SJSA1 (cell line): ENCODE results near the gene KLK6. TPM values are rescaled to one million over a fixed set of nuclear protein-coding genes. Genes with fewer than 3 reads are reported as not detected.

ENCODE experiments used
- DNase-seq, 2 experiments: peaks; one replicate each; pipeline ENCODE4 v3.0.0-alpha.2; 2015 to 2020; ENCODE audit warnings: low spot score in 2 of 2, low read depth in 1 of 2
- H3K27ac ChIP-seq: fragments of 250-450 bp; sonication (Bioruptor Pico); 2 replicates; pipeline ENCODE4 v1.5.1; 2020; ENCODE audit warnings: mild to moderate bottlenecking, moderate library complexity
- H3K27me3 ChIP-seq: fragments of 250-450 bp; sonication (Bioruptor Pico); replicated peaks from 2 replicates; pipeline ENCODE4 v1.5.1; 2020; ENCODE audit warnings: mild to moderate bottlenecking, moderate library complexity
- H3K36me3 ChIP-seq: fragments of 250-450 bp; sonication (Bioruptor Pico); 2 replicates; pipeline ENCODE4 v1.5.1; 2020; ENCODE audit warnings: mild to moderate bottlenecking
- H3K4me1 ChIP-seq: fragments of 250-450 bp; sonication (Bioruptor Pico); replicated peaks from 2 replicates; pipeline ENCODE4 v1.6.1; 2021; ENCODE audit warnings: mild to moderate bottlenecking
- H3K4me3 ChIP-seq: fragments of 250-450 bp; sonication (Bioruptor Pico); 2 replicates; pipeline ENCODE4 v1.5.1; 2020; ENCODE audit warnings: mild to moderate bottlenecking
- H3K9me3 ChIP-seq: fragments of 250-450 bp; sonication (Bioruptor Pico); replicated peaks from 2 replicates; pipeline ENCODE4 v1.5.1; 2020; ENCODE audit warnings: mild to moderate bottlenecking
- total RNA-seq: library from RNA; depleted of rRNA; stranded (reverse); fragments of >200 nt; shearing (Covaris generic); gene quantifications from 2 replicates; pipeline ENCODE4 v1.2.3, GENCODE V29; 2014

KLK6 gene
- total RNA-seq, 1 experiment from 2014 or later = not detected

DNA sequence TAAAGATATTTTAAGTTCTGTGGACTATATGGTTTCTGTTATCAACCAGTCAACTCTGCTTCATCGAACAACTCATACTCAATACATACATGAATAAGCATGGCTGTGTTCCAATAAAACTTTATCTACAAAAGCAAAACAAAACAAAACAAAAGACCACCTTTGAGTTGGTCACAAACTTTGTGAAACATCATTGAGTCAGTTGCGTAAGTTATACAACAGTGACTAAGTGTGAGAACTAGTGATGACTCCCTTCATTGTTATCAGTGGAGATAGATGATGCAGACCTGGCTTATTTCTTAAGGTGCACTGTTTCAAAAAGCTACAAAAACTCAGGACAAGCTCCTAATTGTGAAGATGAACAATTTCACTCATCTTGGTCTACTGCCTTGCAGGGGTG is 43.7 kb downstream of the KLK6 start:
- no peaks in the 10 kb centered on the region for H3K36me3 ChIP-seq
- no peak overlapping the region for H3K4me3 ChIP-seq
- no peaks in the 10 kb centered on the region for H3K27me3 ChIP-seq
- H3K27ac ChIP-seq = no peak overlapping the region
- peaks cover 9% of the 10 kb centered on the region; the same call in 1 of the 2 replicates for H3K4me1 ChIP-seq
- DNase-seq = no peak
- no peaks in the 10 kb centered on the region for H3K9me3 ChIP-seq

DNA sequence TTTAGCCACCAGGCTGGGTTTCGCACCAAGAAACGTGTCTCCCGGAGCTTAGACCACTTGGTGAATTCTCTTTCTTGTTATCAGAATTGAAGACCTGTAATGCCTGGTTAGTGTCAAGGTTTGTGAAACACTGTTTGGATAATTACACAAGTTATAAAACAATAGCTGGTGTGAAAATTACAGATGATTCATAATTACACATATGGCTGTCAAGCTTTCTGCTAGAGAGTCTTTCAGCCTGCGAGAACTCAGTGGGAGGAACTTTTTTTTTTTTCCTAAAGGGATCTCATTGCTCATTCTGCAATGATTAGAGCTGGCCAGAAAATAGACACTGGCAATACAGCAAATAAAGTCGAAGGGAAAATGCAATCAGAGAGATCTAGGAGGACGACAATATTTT is 44.8 kb downstream of the KLK6 start:
- peaks cover 9% of the 10 kb centered on the region; the same call in 1 of the 2 replicates for H3K4me1 ChIP-seq
- H3K36me3 ChIP-seq = no peaks in the 10 kb centered on the region
- no peak overlapping the region for H3K4me3 ChIP-seq
- no peak for DNase-seq
- H3K9me3 ChIP-seq = no peaks in the 10 kb centered on the region
- H3K27ac ChIP-seq = no peak overlapping the region
- H3K27me3 ChIP-seq = 0 out of 2 replicates have a peak, but pooled peaks cover 4% of the 10 kb centered on the region

DNA sequence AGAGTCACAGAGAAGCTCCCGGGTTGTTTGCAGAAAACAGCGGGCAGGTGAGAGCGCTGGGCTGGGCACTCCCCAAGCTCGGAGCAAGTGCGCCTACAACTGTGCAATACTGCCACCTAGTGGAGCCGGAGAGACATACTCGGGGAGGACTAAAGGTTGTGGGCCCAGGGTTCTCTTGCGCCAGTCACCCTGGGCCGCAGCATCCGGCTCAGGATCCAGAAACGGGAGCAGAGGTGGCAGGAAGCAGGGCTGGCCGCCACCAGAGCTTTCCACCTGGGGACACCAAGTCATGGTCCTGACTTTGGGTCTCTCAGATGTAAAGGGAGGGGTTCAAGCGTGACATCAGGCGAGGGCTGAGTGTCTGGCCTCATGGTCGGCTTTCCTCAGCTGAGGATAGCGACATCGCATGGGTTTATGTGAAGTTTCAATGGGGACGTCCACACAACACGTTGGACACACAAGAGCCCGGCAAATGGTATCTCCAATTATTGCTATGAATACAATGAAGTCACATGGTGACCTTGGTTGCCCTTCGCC is 47.0 kb downstream of the KLK6 start:
- no peaks in the 10 kb centered on the region for H3K36me3 ChIP-seq
- H3K27ac ChIP-seq = no peak overlapping the region
- H3K4me3 ChIP-seq = no peak overlapping the region
- DNase-seq = peak in 1 of 2 experiments; percentile 64
- 0 out of 2 replicates have a peak, but pooled peaks cover 4% of the 10 kb centered on the region for H3K27me3 ChIP-seq
- peaks cover 9% of the 10 kb centered on the region; the same call in 1 of the 2 replicates for H3K4me1 ChIP-seq
- no peaks in the 10 kb centered on the region for H3K9me3 ChIP-seq

DNA sequence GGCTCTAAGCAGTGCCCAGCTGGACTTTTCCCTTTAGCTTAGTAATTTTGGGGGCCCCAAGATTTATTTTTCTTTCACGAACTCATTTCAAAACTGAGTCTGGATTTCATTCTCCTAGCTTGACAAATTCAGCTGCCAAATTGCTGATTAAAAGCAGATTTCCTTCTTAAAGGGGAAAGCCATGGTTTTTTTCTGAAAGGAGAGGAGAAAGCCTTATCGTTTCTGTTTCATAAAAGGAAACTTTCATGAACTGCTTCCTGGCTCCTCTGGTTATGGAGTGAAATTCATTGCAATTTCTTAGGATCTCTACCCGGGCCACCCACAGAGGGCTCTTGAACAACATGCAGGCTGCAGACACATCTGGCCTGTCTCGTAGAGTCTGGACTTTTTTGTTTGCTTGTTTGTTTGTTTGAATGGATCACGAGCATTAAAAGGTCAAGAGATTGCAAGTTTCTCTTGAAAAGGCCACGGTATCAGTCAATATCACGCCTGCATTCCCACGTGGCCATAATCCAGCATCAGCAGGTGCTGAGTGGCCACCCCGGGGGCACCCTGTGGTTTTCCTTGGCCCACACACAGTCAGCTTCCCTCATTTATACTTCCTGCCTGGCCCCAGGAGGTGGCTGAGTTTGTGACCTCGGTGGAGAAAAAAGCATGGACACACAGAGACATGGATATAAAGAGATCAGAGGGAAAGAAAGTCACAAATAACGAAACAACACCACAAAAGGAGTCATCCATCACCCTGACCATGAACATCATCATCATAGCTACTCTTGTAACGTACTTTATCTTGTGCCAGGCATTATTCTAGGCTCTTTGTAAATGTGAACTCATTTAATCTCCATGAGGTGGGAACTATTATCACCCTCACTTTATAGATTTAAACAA is 47.7 kb downstream of the KLK6 start:
- 0 out of 2 replicates have a peak, but pooled peaks cover 4% of the 10 kb centered on the region for H3K27me3 ChIP-seq
- H3K4me1 ChIP-seq = peaks cover 9% of the 10 kb centered on the region; the same call in 1 of the 2 replicates
- no peak overlapping the region for H3K27ac ChIP-seq
- peak; percentile 45 to 54 for DNase-seq
- no peaks in the 10 kb centered on the region for H3K36me3 ChIP-seq
- H3K9me3 ChIP-seq = no peaks in the 10 kb centered on the region
- no peak overlapping the region for H3K4me3 ChIP-seq

GRCh38 chr19:50916069-50916468 is 53.3 kb downstream of the KLK6 start:
- H3K27ac ChIP-seq = no peak overlapping the region
- peaks cover 7% of the 10 kb centered on the region; the same call in 1 of the 2 replicates for H3K27me3 ChIP-seq
- H3K4me3 ChIP-seq = no peak overlapping the region
- DNase-seq = no peak
- no peaks in the 10 kb centered on the region for H3K9me3 ChIP-seq
- no peaks in the 10 kb centered on the region for H3K4me1 ChIP-seq
- no peaks in the 10 kb centered on the region for H3K36me3 ChIP-seq

- H3K27me3 ChIP-seq = peaks cover 3% of the 10 kb centered on the region; the same call in 1 of the 2 replicates
- no peak for DNase-seq
Measured at GRCh38 chr19:50912727-50913716, 56.4 kb downstream of the KLK6 start.

DNA sequence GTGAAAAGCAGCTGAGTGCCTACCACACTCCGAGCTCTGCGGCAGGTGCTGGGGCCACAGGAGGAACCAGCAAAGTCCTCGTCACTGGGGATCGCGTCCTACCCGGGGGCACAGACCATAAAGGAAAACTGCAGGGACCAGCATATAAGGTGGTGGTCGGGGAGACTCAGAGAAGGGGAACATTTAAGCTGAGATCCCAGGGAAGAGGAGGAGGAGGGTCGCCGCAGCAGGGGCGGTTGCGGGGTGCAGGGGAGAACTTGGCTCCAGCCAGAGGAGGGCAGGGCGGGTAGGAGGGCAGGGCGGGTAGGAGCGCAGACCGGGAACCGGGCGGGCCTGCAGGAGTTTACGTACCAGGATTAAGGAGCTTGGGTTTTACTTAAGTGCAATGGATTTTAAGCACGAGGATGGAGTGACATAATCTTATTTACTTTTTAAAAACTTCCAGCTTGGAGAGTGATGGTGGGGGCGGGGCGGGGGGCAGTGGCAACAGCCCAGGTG is 57.2 kb downstream of the KLK6 start:
- H3K9me3 ChIP-seq = no peaks in the 10 kb centered on the region
- H3K4me3 ChIP-seq = no peak overlapping the region
- peaks cover 3% of the 10 kb centered on the region; the same call in 1 of the 2 replicates for H3K27me3 ChIP-seq
- DNase-seq = no peak
- H3K36me3 ChIP-seq = no peaks in the 10 kb centered on the region
- no peak overlapping the region for H3K27ac ChIP-seq
- no peaks in the 10 kb centered on the region for H3K4me1 ChIP-seq

More at GRCh38 chr19:50912727-50913716, 56.4 kb downstream of the KLK6 start:
- Histone ChIP-seq H3K9me3 (no peaks in the 10 kb centered on the region), H3K36me3 (no peaks in the 10 kb centered on the region), H3K27ac (no peak overlapping the region), H3K4me3 (no peak overlapping the region), H3K4me1 (no peaks in the 10 kb centered on the region)

GRCh38 chr19:50911206-50912101 is 57.9 kb downstream of the KLK6 start, which contains the start of gene KLK4:
KLK4 (minus strand) TSS chr19:50911395; CDS start chr19:50910738, 657 bp downstream.
- H3K4me3 ChIP-seq = no peak within 1 kb of the TSS
- H3K27me3 ChIP-seq = peaks cover 3% of the 10 kb centered on the region; the same call in 1 of the 2 replicates
- no peaks in the 10 kb centered on the region for H3K9me3 ChIP-seq
- no peak within 1 kb of the TSS for H3K27ac ChIP-seq
- H3K4me1 ChIP-seq = no peaks in the 10 kb centered on the region
- DNase-seq = no peak
- no peaks in the 10 kb centered on the region for H3K36me3 ChIP-seq

- no peaks in the 10 kb centered on the region for H3K36me3 ChIP-seq
- H3K4me1 ChIP-seq = no peaks in the 10 kb centered on the region
- H3K9me3 ChIP-seq = no peaks in the 10 kb centered on the region
- no peak overlapping the region for H3K27ac ChIP-seq
- H3K27me3 ChIP-seq = peaks cover 3% of the 10 kb centered on the region; the same call in 1 of the 2 replicates
- no peak for DNase-seq
- no peak overlapping the region for H3K4me3 ChIP-seq
Measured at GRCh38 chr19:50910722-50911121, 58.7 kb downstream of the KLK6 start.

DNA sequence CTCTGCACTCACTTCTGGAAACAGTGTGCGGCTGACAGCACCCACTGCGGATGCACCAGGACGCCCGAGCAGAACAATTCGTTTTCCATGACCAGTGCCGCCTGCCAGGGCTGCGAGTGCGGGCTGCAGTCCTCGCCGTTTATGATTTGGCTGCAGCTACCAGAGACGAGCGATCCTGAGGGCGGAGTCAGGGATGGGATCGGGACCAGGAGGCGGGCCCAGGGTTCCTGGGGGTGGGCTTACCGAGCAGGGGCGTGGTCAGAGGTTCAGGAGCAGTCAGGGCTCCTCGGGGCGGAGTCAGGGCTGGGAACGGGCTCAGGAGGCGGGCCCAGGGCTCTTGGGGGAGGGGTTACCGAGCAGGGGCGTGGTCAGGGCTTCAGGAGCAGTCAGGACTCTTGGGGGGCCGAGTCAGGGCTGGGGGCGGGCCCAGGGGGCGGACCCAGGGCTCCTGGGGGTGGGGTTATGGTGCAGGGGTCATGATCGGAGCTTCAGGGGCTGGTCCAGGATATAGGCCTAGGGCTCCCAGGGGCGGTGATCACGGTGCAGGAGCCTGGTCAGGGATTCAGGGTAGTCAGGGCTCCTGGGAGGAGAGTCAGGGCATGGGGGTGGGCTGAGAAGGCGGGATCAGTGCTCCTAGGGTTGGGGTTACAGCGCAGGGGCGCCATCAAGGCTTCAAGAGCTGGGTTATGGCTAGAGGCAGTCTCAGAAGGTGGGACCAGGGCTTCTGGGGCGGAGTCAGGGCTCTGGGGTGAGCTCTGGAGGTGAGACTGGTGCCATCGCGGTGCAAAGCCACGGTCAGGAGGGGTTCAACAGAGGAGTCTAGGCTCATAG is 59.9 kb downstream of the KLK6 start:
- Histone ChIP-seq H3K27ac (no peak overlapping the region), H3K27me3 (peaks cover 3% of the 10 kb centered on the region; the same call in 1 of the 2 replicates), H3K4me3 (no peak overlapping the region), H3K9me3 (no peaks in the 10 kb centered on the region), H3K36me3 (no peaks in the 10 kb centered on the region), H3K4me1 (no peaks in the 10 kb centered on the region)
- no peak for DNase-seq
